Neural cell (in vitro differentiated cells): Measurements from ENCODE around the gene MYO10.

Experiments
- EP300 ChIP-seq: fragments of 450-650 bp; conservative IDR thresholded peaks from 2 replicates; pipeline ENCODE4 v1.6.1; 2014; ENCODE audit warnings: antibody characterized with exemption, mild to moderate bottlenecking, moderate library complexity; ENCODE audit not compliant: poor library complexity, severe bottlenecking
- EZH2 ChIP-seq: fragments of 200-600, 300-800 bp; shearing (Covaris generic), sonication (generic); IDR thresholded peaks from 2 replicates; pipeline ENCODE4 v1.6.1; 2014; ENCODE audit warnings: antibody characterized with exemption, low read length, borderline replicate concordance, mild to moderate bottlenecking; ENCODE audit not compliant: insufficient read depth, poor library complexity, severe bottlenecking
- POLR2AphosphoS5 ChIP-seq: IDR thresholded peaks from 2 replicates; pipeline ENCODE4 v1.6.1; 2012
- TF ChIP-seq, protein P1 (sequence below): fragments of 450-650 bp; IDR thresholded peaks from 2 replicates; pipeline ENCODE4 v1.5.1; 2014; ENCODE audit warnings: antibody characterized with exemption, mild to moderate bottlenecking, moderate library complexity; ENCODE audit not compliant: poor library complexity, severe bottlenecking
- TF ChIP-seq, protein P2 (sequence below): IDR thresholded peaks from 2 replicates; pipeline ENCODE4 v1.6.1; 2012; ENCODE audit warnings: borderline replicate concordance

- TF ChIP-seq POLR2AphosphoS5 = no peak
- TF ChIP-seq, protein P1, sequence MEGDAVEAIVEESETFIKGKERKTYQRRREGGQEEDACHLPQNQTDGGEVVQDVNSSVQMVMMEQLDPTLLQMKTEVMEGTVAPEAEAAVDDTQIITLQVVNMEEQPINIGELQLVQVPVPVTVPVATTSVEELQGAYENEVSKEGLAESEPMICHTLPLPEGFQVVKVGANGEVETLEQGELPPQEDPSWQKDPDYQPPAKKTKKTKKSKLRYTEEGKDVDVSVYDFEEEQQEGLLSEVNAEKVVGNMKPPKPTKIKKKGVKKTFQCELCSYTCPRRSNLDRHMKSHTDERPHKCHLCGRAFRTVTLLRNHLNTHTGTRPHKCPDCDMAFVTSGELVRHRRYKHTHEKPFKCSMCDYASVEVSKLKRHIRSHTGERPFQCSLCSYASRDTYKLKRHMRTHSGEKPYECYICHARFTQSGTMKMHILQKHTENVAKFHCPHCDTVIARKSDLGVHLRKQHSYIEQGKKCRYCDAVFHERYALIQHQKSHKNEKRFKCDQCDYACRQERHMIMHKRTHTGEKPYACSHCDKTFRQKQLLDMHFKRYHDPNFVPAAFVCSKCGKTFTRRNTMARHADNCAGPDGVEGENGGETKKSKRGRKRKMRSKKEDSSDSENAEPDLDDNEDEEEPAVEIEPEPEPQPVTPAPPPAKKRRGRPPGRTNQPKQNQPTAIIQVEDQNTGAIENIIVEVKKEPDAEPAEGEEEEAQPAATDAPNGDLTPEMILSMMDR = no peak
- TF ChIP-seq EP300 = no peak
- TF ChIP-seq, protein P2, sequence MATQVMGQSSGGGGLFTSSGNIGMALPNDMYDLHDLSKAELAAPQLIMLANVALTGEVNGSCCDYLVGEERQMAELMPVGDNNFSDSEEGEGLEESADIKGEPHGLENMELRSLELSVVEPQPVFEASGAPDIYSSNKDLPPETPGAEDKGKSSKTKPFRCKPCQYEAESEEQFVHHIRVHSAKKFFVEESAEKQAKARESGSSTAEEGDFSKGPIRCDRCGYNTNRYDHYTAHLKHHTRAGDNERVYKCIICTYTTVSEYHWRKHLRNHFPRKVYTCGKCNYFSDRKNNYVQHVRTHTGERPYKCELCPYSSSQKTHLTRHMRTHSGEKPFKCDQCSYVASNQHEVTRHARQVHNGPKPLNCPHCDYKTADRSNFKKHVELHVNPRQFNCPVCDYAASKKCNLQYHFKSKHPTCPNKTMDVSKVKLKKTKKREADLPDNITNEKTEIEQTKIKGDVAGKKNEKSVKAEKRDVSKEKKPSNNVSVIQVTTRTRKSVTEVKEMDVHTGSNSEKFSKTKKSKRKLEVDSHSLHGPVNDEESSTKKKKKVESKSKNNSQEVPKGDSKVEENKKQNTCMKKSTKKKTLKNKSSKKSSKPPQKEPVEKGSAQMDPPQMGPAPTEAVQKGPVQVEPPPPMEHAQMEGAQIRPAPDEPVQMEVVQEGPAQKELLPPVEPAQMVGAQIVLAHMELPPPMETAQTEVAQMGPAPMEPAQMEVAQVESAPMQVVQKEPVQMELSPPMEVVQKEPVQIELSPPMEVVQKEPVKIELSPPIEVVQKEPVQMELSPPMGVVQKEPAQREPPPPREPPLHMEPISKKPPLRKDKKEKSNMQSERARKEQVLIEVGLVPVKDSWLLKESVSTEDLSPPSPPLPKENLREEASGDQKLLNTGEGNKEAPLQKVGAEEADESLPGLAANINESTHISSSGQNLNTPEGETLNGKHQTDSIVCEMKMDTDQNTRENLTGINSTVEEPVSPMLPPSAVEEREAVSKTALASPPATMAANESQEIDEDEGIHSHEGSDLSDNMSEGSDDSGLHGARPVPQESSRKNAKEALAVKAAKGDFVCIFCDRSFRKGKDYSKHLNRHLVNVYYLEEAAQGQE = no peak
- no peak for TF ChIP-seq EZH2
These were observed 98.8 kb downstream of the MYO10 start for GRCh38 chr5:16837305-16837704.
